GM23248 (cell line): Measurements from ENCODE around the gene SIK2. TPM values are rescaled to one million over a fixed set of nuclear protein-coding genes. Genes with fewer than 3 reads are reported as not detected.

Source experiments
- DNase-seq: peaks from one replicate; pipeline ENCODE4 v3.0.0-alpha.2; 2015
- H2AFZ ChIP-seq: fragments of 200-600 bp; sonication (generic); 2 replicates; pipeline ENCODE4 v1.6.1; 2016; ENCODE audit warnings: antibody characterized with exemption
- H3F3A ChIP-seq: fragments of 200-600 bp; sonication (generic); 2 replicates; pipeline ENCODE4 v1.6.1; 2016; ENCODE audit warnings: mild to moderate bottlenecking, antibody characterized with exemption, mixed run types; ENCODE audit not compliant: insufficient read depth
- H3K27ac ChIP-seq: fragments of 200-600 bp; sonication (generic); 2 replicates; pipeline ENCODE4 v1.5.1; 2016; ENCODE audit warnings: mild to moderate bottlenecking
- H3K27me3 ChIP-seq: fragments of 200-600 bp; sonication (generic); replicated peaks from 2 replicates; pipeline ENCODE4 v1.6.1; 2016; ENCODE audit warnings: mild to moderate bottlenecking; ENCODE audit not compliant: insufficient read depth
- H3K36me3 ChIP-seq: fragments of 200-600 bp; sonication (generic); 2 replicates; pipeline ENCODE4 v1.6.1; 2016; ENCODE audit warnings: low read depth, mild to moderate bottlenecking
- H3K4me1 ChIP-seq: fragments of 200-600 bp; sonication (generic); 2 replicates; pipeline ENCODE4 v1.6.1; 2016; ENCODE audit warnings: mild to moderate bottlenecking; ENCODE audit not compliant: insufficient read depth
- H3K4me2 ChIP-seq: fragments of 200-600 bp; sonication (generic); one replicate; pipeline ENCODE4 v1.6.1; 2016; ENCODE audit warnings: mild to moderate bottlenecking; ENCODE audit not compliant: unreplicated experiment
- H3K4me3 ChIP-seq: fragments of 200-600 bp; sonication (generic); 2 replicates; pipeline ENCODE4 v1.5.1; 2016; ENCODE audit warnings: mild to moderate bottlenecking
- H3K79me2 ChIP-seq: fragments of 200-600 bp; sonication (generic); 2 replicates; pipeline ENCODE4 v1.6.1; 2016; ENCODE audit warnings: mild to moderate bottlenecking; ENCODE audit not compliant: insufficient read depth
- H3K9ac ChIP-seq: fragments of 200-600 bp; sonication (generic); 2 replicates; pipeline ENCODE4 v1.6.1; 2016; ENCODE audit warnings: mild to moderate bottlenecking
- H3K9me2 ChIP-seq: fragments of 200-600 bp; sonication (generic); 2 replicates; pipeline ENCODE4 v1.6.1; 2016; ENCODE audit warnings: mixed run types, mild to moderate bottlenecking, moderate library complexity; ENCODE audit not compliant: insufficient read depth
- H3K9me3 ChIP-seq: fragments of 200-600 bp; sonication (generic); one replicate; pipeline ENCODE4 v1.6.1; 2017; ENCODE audit warnings: low read depth
- H4K20me1 ChIP-seq: fragments of 200-600 bp; sonication (generic); 2 replicates; pipeline ENCODE4 v1.6.0; 2016; ENCODE audit not compliant: insufficient read depth
- EZH2 ChIP-seq: fragments of 200-600 bp; sonication (generic); IDR thresholded peaks from 2 replicates; pipeline ENCODE4 v1.6.1; 2018; ENCODE audit warnings: antibody characterized with exemption, mild to moderate bottlenecking; ENCODE audit not compliant: insufficient read depth, poor library complexity, severe bottlenecking
- EZH2phosphoT487 ChIP-seq: fragments of 200-600 bp; sonication (generic); IDR thresholded peaks from 2 replicates; pipeline ENCODE4 v1.6.1; 2018; ENCODE audit warnings: antibody characterized with exemption, moderate library complexity, mild to moderate bottlenecking, low read depth; ENCODE audit not compliant: insufficient read depth
- WGBS, 2 experiments: methylation state at CpG; one replicate each; pipeline ENCODE4 v1.1.6; 2015 to 2017; ENCODE audit warnings: low lambda C conversion rate in 2 of 2, low coverage in 1 of 2; ENCODE audit errors: missing lambda C conversion rate in 2 of 2; 5-methylcytosine and 5-hydroxymethylcytosine counted together
- in situ Hi-C: fragments of 300-500 bp; cut with MboI; formaldehyde crosslinking; loops from 2 replicates; pipeline ENCODE4 v1.15.0; 2020
- polyA plus RNA-seq: library from polyadenylated mRNA; unstranded; fragments of >200 nt; fragmentation: Nextera tagmentation; extraction: Ambion mirVana; gene quantifications from 2 replicates; pipeline ENCODE4 v1.2.1, GENCODE V29; 2016
- total RNA-seq: library from RNA; depleted of rRNA; stranded (reverse); fragments of >200 nt; shearing (Covaris generic); gene quantifications from 2 replicates; pipeline ENCODE4 v1.2.3, GENCODE V29; 2014

SIK2 gene
- total and polyA plus RNA-seq, 2 experiments from 2014 or later: 5.9 to 14.8 TPM

- no peak overlapping the region for H3K4me2 ChIP-seq
- no peak overlapping the region for H3K4me3 ChIP-seq
- 97 to 100% methylated on average over 1 of the region's 1 CpG for WGBS, 2 experiments
- H4K20me1 ChIP-seq: no peaks in the 10 kb centered on the region
- in situ Hi-C loops: loop anchor here (10.0 kb wide), 1 partner anchor 65 kb away; no protein-coding TSS in a partner anchor
- peaks cover 80% of the 10 kb centered on the region for H3K79me2 ChIP-seq
- no peaks in the 10 kb centered on the region for H3K9me3 ChIP-seq
- peaks cover 35% of the 10 kb centered on the region for H3K4me1 ChIP-seq
- H2AFZ ChIP-seq: no peak overlapping the region
- no peak overlapping the region for H3K27ac ChIP-seq
- H3F3A ChIP-seq: peaks cover 36% of the 10 kb centered on the region
- H3K9me2 ChIP-seq: no peaks in the 10 kb centered on the region
- DNase-seq: no peak
- no peak overlapping the region for H3K9ac ChIP-seq
- peaks cover 6% of the 10 kb centered on the region; the same call in 1 of the 2 replicates for H3K36me3 ChIP-seq
- no peaks in the 10 kb centered on the region for H3K27me3 ChIP-seq
- TF ChIP-seq EZH2phosphoT487 (no peak), EZH2 (no peak)
These were observed 37.1 kb downstream of the SIK2 start for GRCh38 chr11:111639226-111639925.

- peaks cover 15% of the 10 kb centered on the region for H3K4me1 ChIP-seq
- no peak overlapping the region for H3K4me3 ChIP-seq
- no peak overlapping the region for H3K4me2 ChIP-seq
- no peaks in the 10 kb centered on the region for H3K9me3 ChIP-seq
- H3K27ac ChIP-seq: no peak overlapping the region
- no peak for DNase-seq
- H3K9me2 ChIP-seq: no peaks in the 10 kb centered on the region
- WGBS, 2 experiments: 98 to 100% methylated on average over 2 of the region's 2 CpGs
- TF ChIP-seq EZH2 (no peak), EZH2phosphoT487 (no peak)
- no peaks in the 10 kb centered on the region for H4K20me1 ChIP-seq
- no peaks in the 10 kb centered on the region for H3K27me3 ChIP-seq
- H3K36me3 ChIP-seq: peaks cover 6% of the 10 kb centered on the region; the same call in 1 of the 2 replicates
- in situ Hi-C loops: no loop called here
- no peak overlapping the region for H2AFZ ChIP-seq
- peaks cover 18% of the 10 kb centered on the region for H3F3A ChIP-seq
- no peak overlapping the region for H3K9ac ChIP-seq
- peaks cover 97% of the 10 kb centered on the region for H3K79me2 ChIP-seq
These were observed 39.2 kb downstream of the SIK2 start for GRCh38 chr11:111641339-111642015.

GRCh38 chr11:111642542-111642941 lies 40.3 kb downstream of the SIK2 start:
- DNase-seq: no peak
- H3K9me2 ChIP-seq: no peaks in the 10 kb centered on the region
- H3K4me2 ChIP-seq: no peak overlapping the region
- H3K36me3 ChIP-seq: peaks cover 6% of the 10 kb centered on the region; the same call in 1 of the 2 replicates
- peaks cover 97% of the 10 kb centered on the region for H3K79me2 ChIP-seq
- in situ Hi-C loops: no loop called here
- H4K20me1 ChIP-seq: no peaks in the 10 kb centered on the region
- no peak overlapping the region for H3K27ac ChIP-seq
- H3K4me1 ChIP-seq: peaks cover 8% of the 10 kb centered on the region; the same call in 1 of the 2 replicates
- H3K27me3 ChIP-seq: no peaks in the 10 kb centered on the region
- WGBS, 2 experiments: 95 to 100% methylated on average over 1 of the region's 1 CpG
- H3F3A ChIP-seq: peaks cover 8% of the 10 kb centered on the region; the same call in 1 of the 2 replicates
- H2AFZ ChIP-seq: no peak overlapping the region
- H3K9me3 ChIP-seq: no peaks in the 10 kb centered on the region
- H3K9ac ChIP-seq: no peak overlapping the region
- H3K4me3 ChIP-seq: no peak overlapping the region
- no peak for TF ChIP-seq EZH2
- no peak for TF ChIP-seq EZH2phosphoT487

- WGBS, 2 experiments: 61 to 65% methylated on average over 1 of the region's 1 CpG
- H4K20me1 ChIP-seq: no peaks in the 10 kb centered on the region
- no peak overlapping the region for H3K4me2 ChIP-seq
These were observed 42.7 kb downstream of the SIK2 start for GRCh38 chr11:111644922-111645321.

More at GRCh38 chr11:111644922-111645321, 42.7 kb downstream of the SIK2 start:
- H3K9me2 ChIP-seq: no peaks in the 10 kb centered on the region
- H3K27ac ChIP-seq: no peak overlapping the region
- in situ Hi-C loops: no loop called here
- H3K4me1 ChIP-seq: peaks cover 4% of the 10 kb centered on the region; the same call in 1 of the 2 replicates
- H3K79me2 ChIP-seq: peaks cover 95% of the 10 kb centered on the region
- no peak for TF ChIP-seq EZH2phosphoT487
- TF ChIP-seq EZH2: no peak
- H3F3A ChIP-seq: no peaks in the 10 kb centered on the region
- no peak for DNase-seq
- H2AFZ ChIP-seq: no peak overlapping the region
- no peaks in the 10 kb centered on the region for H3K27me3 ChIP-seq
- H3K9ac ChIP-seq: no peak overlapping the region
- H3K4me3 ChIP-seq: no peak overlapping the region
- H3K36me3 ChIP-seq: peaks cover 10% of the 10 kb centered on the region; the same call in 1 of the 2 replicates
- no peaks in the 10 kb centered on the region for H3K9me3 ChIP-seq
